Measurements from ENCODE around the gene SELENON. TPM values are rescaled to one million over a fixed set of nuclear protein-coding genes. Genes with fewer than 3 reads are reported as not detected.

The SELENON gene
- total and polyA plus RNA-seq, 10 of the 15 experiments (the other 5 are each of a cell fraction or from before 2014, with no cell fraction given) = 0.07 to 5.1 (median 0.80) TPM

DNA sequence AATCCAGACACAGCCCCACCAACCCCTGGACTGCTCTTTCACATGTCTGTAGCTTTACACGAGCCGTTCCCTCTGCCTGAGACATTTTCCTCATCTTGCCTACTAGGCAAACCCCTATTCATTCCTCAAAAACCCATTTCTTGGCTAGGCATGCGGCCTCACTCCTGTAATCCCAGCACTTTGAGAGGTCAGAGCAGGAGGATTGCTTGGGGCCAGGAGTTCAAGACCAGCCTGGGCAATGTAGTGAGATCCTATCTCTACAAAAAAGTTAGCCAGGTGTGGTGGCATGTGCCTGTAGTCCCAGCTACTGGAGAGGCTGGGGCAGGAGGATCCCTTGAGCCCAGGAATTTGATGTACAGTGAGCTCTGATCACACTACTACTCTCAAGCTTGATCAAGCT is 64.4 kb downstream of the SELENON start (continued):
- no peak for TF ChIP-seq E2F8 (IDR thresholded peaks at IDR 0.05; ENCODE audit: low read depth, partially characterized antibody)
- TF ChIP-seq RB1 (IDR thresholded peaks at IDR 0.05; ENCODE audit: borderline replicate concordance) = no peak

DNA sequence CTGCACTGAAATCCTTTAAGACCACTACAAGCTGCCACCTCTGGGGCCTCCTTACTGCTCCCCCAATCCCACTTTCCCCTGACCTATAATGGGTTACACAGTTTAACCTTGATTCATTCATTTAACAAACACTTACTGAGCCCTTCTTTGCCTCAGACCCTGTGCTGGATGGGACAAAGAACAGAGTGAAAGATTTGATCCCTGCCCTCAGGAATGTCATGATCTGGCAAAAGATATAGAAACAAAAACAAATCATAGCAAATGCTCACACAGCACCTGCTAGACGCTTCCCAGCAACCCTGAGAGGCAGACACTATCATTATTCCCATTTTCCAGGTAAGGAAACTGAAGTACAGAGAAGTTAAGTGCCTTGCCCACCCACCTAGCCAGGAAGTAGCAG is 66.3 kb downstream of the SELENON start:
- BruUV-seq (replicated peaks) = no TSS peak

More for the DNA sequence above, 66.3 kb downstream of the SELENON start:
- ATAC-seq = no peak
- no peak overlapping the region for H3K4me3 ChIP-seq
- H3K27me3 ChIP-seq (replicated peaks in 1 of 2; ENCODE audit: control insufficient read depth in 2 of 2, insufficient read depth in 2 of 2, low read length in 1 of 2) = no peaks in the 10 kb centered on the region
- POLR2A ChIA-PET = no interaction called here
- no peak overlapping the region for H3K9ac ChIP-seq (ENCODE audit: control insufficient read depth, insufficient read depth, low read length)
- intact Hi-C loops (cut with micrococcal nuclease; ENCODE audit: unreplicated experiment) (no loop called here), in situ Hi-C loops (cut with MboI) (no loop called here)
- no peaks in the 10 kb centered on the region for H4K20me1 ChIP-seq (ENCODE audit: control insufficient read depth, insufficient read depth)
- no peak overlapping the region for H3K4me2 ChIP-seq (ENCODE audit: control insufficient read depth, insufficient read depth)
- SMC1A ChIA-PET (ENCODE audit: uncharacterized antibody, unreplicated experiment) = no interaction called here
- RAD21 ChIA-PET (ENCODE audit: unreplicated experiment) = no interaction called here
- WGBS (ENCODE audit: insufficient coverage, insufficient replicate concordance, low lambda C conversion rate, missing lambda C conversion rate) = 93% methylated on average over 1 of the region's 1 CpG
- FAIRE-seq = no peak
- CTCF ChIA-PET = no interaction called here
- TF ChIP-seq, protein P1, sequence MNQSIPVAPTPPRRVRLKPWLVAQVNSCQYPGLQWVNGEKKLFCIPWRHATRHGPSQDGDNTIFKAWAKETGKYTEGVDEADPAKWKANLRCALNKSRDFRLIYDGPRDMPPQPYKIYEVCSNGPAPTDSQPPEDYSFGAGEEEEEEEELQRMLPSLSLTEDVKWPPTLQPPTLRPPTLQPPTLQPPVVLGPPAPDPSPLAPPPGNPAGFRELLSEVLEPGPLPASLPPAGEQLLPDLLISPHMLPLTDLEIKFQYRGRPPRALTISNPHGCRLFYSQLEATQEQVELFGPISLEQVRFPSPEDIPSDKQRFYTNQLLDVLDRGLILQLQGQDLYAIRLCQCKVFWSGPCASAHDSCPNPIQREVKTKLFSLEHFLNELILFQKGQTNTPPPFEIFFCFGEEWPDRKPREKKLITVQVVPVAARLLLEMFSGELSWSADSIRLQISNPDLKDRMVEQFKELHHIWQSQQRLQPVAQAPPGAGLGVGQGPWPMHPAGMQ (IDR thresholded peaks at IDR 0.05; ENCODE audit: borderline replicate concordance) = no peak
- no peak for TF ChIP-seq SMC3 (IDR thresholded peaks at IDR 0.05; ENCODE audit: borderline replicate concordance, low read length)
- TF ChIP-seq POU2F2 (IDR thresholded peaks at IDR 0.05; ENCODE audit: borderline replicate concordance, low read depth, low read length) = no peak
- TF ChIP-seq PAX5 (IDR thresholded peaks at IDR 0.05; ENCODE audit: borderline replicate concordance, low read depth, low read length) = no peak
- TF ChIP-seq SREBF1 (IDR thresholded peaks at IDR 0.05; ENCODE audit: low read length) = no peak
- DNase-seq (ENCODE audit: low read depth, low spot score) = no peak
- no peak overlapping the region for H2AFZ ChIP-seq (ENCODE audit: control insufficient read depth, low read depth, low read length)
- H3K79me2 ChIP-seq (ENCODE audit: control insufficient read depth, insufficient read depth, low read length) = no peaks in the 10 kb centered on the region
- H3K4me1 ChIP-seq (ENCODE audit: control insufficient read depth, insufficient read depth, low read length) = peaks cover 3% of the 10 kb centered on the region
- H3K27ac ChIP-seq (ENCODE audit: control insufficient read depth, insufficient read depth) = no peak overlapping the region
- H3K36me3 ChIP-seq (ENCODE audit: control insufficient read depth in 2 of 2, insufficient read depth in 2 of 2, low read length in 1 of 2) = no peaks in the 10 kb centered on the region
- H3K9me3 ChIP-seq (replicated peaks; ENCODE audit: control insufficient read depth, insufficient read depth, low read length) = no peaks in the 10 kb centered on the region

All from GM12878 (cell line).